Activated CD8-positive, alpha-beta memory T cell treated with anti-CD3 and anti-CD28 coated beads for 36 hours (primary cell): ENCODE measurements around the gene APOC3. TPM values are rescaled to one million over a fixed set of nuclear protein-coding genes. Genes with fewer than 3 reads are reported as not detected.

ENCODE experiments used
- CTCF ChIA-PET: fragments of 350-600 bp; sonication (Branson Sonifier 250); formaldehyde crosslinking; loops from one replicate; lab custom pipeline; 2021; ENCODE audit warnings: antibody characterized with exemption; lab: Charles Lee
- POLR2A ChIA-PET: fragments of 350-600 bp; sonication (Branson Sonifier 250); formaldehyde crosslinking; loops from one replicate; lab custom pipeline; 2021; ENCODE audit warnings: antibody characterized with exemption; lab: Charles Lee
- total RNA-seq, 2 experiments: library from RNA; stranded (reverse); gene quantifications; one replicate each; pipeline ENCODE4 v1.2.3, GENCODE V29; 2021

Gene APOC3
- total RNA-seq, 2 experiments from 2014 or later = not detected

DNA sequence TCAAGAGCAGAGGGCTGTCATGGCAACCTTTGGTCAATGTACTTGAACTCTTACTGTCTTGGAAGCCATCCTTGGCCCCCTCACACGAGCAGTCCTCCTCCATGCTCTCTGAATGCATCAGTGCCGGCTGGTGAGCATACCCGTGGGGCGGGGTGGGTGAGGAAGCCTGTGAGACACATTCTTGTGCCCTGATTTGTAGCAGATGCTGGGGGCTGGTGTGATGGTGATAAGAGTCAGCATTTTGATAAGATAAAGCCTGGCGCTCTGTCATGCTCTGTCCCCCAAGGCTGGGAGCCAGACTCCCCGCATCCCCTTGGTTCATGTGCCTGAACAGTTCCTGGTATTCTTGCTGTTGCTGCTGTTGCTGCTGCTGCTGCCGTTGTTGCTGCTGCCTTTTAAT is 28.2 kb downstream of the APOC3 start:
- ChIA-PET CTCF (no interaction called here), POLR2A (no interaction called here)

DNA sequence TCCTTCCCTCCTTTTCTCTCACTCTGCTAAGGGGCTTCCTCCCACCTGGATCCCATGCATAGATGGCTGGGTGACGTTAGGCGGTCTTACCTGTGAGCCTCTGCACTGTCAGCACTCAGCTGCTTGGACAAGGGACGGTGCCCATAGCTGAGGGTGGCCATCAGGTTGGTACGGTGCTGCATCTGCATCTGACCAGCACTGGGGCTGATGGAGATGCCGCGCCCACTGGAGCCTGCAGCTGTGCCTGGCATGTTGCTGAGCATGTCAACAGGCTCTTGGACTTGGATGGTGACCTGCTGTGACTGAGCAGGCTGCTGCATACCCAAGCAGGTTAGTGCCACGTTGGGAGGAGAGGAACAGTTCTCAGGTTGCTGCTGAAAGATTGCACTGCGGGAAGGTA is 29.5 kb downstream of the APOC3 start:
- ChIA-PET POLR2A (no interaction called here), CTCF (interaction anchor here (1.4 kb wide), 1 partner anchor 68 kb away, joined by 5 read pairs; the partner anchor contains the start of gene APOA5)

DNA sequence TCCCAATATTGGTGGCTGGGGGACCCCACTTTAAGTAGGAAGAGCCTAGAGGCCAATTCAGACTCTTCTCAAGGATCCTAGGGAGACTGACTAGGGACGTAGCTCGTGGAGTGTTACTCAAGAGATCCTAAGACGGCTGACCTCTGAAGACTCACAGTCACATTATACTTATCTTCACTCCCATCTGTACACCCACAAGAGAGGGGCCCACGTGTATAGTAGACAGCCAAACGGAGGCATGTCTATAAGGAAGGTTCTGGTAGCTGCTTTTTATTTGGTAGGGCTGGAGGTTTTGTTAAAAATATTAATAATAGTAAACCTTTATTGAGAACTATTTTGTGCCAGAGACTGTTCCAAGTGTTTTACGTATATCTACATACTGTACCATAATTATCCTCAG is 30.6 kb downstream of the APOC3 start:
- ChIA-PET POLR2A (no interaction called here), CTCF (no interaction called here)

DNA sequence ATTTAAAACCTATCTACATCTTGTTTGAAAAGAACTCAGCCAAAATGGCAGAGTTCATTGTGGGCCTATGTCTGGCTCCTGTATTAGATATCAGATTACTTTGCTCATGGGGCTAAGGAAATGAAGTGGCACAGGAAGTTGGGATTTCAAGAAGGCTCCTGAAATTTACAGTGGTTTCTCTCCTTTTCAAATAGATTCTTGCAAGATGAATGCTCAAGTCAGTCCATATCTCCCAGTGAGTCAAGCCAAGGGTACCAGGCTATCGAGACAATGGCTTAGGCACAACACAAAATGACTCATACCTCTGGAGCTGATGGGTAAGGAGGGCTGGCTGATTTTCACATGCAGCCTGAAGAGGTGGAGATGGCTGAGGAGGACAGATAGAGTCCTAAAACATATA is 31.8 kb downstream of the APOC3 start:
- ChIA-PET CTCF (no interaction called here), POLR2A (no interaction called here)

DNA sequence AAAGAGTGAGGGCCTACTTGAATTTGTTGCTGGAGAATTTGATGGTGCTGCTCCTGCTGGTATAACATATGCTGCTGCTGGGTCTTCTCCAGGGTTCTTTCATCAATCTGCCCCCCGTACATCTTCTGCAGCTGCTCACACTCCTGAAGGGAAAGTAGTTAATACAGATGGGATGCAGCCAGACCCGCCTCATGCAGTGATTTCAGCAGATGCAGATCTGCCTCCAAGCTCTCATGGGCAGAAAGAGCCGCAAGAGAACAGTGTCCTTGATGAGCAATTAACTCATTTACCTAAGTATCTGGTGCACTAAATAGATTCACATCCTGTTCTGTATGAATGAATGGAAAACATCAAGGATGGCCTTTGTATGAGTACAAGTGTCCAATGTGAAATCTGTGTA is 32.5 kb downstream of the APOC3 start:
- ChIA-PET CTCF (interaction anchor here (0.7 kb wide), 1 partner anchor 237 kb away, joined by 3 read pairs; no protein-coding TSS in a partner anchor), POLR2A (no interaction called here)

DNA sequence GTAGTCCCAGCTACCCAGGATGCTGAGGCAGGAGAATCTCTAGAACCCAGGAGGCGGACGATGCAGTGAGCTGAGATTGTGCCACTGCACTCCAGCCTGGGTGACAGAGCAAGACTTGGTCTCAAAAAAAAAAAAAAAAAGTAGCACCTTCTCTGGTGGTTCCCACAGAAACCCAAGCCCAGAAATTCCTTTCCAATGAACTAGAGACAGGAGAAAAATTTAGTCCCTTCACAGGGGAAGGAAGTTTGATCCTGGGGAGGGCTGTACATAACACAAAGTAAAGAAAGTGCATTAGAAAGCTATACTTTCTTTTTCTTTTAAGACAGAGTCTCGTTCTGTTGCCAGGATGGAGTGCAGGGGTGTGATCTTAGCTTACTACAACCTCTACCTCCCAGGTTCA is 33.2 kb downstream of the APOC3 start:
- POLR2A ChIA-PET = no interaction called here
- CTCF ChIA-PET = interaction anchor here (0.7 to 1.0 kb wide), 2 partner anchors 9 to 236 kb away, joined by 3 to 4 read pairs; no protein-coding TSS in a partner anchor

DNA sequence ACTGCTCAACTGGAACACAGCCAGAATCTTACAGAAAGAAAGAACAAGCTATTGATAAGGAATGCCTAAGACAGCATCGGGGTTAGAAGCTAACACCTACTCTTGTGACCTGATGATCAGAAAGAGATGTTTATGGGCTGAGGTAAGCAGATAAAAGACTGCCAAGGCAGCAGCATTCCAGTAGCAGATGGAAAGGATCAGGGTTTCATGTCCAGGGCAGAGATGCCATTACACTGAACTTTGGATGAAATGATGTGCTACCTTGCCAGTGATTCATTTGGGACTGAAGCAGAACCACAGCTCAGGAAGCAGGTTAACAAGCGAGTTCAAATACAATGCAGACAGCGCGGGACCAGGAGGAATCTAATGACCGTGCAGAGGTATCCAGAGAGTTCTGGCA is 34.8 kb downstream of the APOC3 start:
- ChIA-PET CTCF (interaction anchor here (0.7 kb wide), 1 partner anchor 33 kb away, joined by 6 read pairs; no protein-coding TSS in a partner anchor), POLR2A (no interaction called here)

DNA sequence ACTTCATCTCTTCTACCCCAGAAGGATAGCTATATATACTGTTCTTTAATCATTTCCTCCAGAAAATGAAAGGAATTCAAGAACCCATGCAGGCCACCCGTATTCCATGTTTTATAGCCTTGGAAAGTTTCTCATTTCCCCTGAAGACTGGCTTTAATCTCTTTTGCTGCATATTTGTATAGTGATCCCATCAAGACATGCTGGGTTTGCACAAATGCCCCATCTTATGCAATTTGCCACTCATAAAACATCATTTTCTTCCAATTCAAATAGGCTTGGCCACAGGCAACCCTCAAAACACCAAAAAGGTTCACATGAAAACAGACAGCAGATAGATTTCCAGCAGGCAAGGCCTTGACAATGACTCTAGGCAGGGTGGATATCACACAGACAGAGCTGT is 36.0 kb downstream of the APOC3 start:
- CTCF ChIA-PET = interaction anchor here (0.7 kb wide), 1 partner anchor 30 kb away, joined by 3 read pairs; no protein-coding TSS in a partner anchor

DNA sequence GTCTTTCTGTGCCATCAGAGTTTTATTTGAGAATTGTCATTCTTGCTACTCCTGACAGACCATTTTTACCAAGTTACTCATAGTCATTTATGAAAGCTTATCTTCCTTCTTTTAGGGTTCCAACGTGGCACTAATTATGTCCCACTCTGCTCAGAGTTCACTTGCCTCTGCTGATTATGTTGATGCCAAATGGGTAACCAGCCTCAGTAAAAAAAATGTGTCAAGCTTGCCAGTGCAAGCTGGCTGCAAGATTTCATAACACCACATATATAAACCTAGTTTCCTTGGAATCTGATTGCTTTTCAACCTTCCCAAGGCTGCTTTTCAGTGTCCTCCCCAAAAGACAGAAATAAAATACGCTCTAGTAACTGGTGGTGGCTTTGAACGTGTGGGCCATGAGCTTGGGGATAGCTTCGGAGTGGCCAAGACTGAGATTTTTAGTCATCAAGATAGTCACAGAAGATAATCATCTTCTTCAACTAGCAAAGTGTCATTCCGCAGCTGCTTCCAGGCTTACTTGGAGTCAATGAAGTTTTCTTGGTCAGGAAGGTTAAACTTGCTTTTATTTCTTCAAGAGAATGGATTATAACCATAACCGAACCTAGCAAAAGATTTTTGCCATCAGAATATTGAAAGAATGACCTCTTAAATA is 37.2 kb downstream of the APOC3 start:
- ChIA-PET CTCF (no interaction called here), POLR2A (no interaction called here)

More for the DNA sequence above, 36.0 kb downstream of the APOC3 start:
- POLR2A ChIA-PET = no interaction called here

DNA sequence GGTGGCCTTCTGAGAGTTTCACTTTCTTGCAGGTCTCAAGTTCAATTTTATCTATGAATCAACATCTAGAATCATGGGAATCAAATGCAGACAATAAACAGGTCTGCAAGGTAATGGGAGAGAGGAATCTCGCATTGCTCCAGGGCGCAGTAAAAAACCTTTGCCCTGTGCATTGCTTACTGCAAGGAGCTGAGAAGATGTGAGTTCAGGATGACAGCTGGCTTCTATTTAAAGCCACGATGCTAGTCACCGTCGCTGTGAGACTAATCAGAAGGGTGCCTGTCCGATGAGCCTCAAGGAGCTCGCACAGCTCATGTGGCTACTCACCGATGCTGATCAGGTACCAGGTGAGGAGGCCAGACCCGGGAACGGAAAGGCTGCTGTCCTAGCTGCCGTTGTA is 37.9 kb downstream of the APOC3 start:
- CTCF ChIA-PET = interaction anchor here (0.8 kb wide), 1 partner anchor 12 kb away, joined by 4 read pairs; no protein-coding TSS in a partner anchor
- POLR2A ChIA-PET = interaction anchor here (0.6 kb wide), 1 partner anchor 276 kb away, joined by 3 read pairs; the partner anchor contains the start of gene PAFAH1B2

DNA sequence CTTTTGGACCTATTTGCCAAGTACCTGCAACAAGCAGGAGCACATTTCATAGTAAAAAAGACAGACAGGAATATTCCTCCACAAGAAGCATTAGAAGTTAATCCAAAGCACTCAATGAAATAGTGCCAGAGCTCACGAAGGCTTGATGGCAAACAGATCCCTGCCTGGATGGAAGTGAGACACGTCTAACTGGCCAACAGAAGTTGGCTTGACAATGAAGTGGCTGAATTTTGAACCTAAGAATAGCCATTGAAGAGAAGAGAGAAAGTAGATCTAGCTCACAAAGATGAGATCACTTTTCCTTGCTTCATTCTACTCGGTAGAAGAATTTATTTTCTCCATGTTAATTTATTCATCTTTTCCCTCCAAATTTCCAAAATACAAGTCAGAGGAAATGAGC is 38.4 kb downstream of the APOC3 start:
- POLR2A ChIA-PET = interaction anchor here (0.6 kb wide), 1 partner anchor 276 kb away, joined by 3 read pairs; the partner anchor contains the start of gene PAFAH1B2
- CTCF ChIA-PET = interaction anchor here (0.8 kb wide), 1 partner anchor 11 kb away, joined by 4 read pairs; no protein-coding TSS in a partner anchor

DNA sequence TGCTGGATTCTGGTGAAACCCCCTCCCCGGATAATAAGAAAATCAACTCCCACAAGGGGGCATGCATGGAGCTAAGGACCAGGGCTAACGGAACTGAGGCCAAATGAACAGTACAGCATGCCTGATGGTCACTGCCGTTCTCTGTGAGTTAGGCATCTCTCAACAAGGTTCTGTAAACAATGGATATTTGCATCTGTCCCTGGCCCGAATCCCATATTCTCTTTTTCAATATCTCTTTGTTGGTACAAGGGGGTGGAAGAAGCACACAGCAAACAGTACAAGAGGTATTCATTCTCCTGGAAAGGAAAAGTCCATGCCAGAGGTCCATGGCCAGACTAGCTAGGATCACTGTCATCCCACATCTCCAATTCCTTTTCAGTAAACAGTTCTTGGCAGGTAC is 39.9 kb downstream of the APOC3 start:
- ChIA-PET CTCF (no interaction called here), POLR2A (no interaction called here)

DNA sequence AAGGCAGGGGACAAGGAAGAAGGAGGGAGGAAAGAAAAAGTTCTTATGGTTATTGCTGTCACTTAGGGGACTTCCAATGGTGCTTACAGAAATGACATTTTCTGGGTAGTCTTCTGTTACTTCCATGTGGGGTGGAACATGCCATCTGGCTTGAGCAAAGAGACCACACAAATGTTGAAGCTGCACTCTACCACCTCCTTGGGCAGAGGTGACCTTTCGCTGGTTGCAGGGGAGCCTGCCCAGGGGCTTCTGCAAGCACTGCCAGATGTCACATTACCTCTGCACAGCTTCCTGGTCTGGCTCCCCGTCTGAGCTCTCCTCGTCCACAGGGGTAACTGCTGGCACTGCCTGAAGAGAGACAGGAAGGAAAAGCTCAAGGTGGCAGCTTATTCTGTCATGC is 40.3 kb downstream of the APOC3 start:
- POLR2A ChIA-PET = no interaction called here

DNA sequence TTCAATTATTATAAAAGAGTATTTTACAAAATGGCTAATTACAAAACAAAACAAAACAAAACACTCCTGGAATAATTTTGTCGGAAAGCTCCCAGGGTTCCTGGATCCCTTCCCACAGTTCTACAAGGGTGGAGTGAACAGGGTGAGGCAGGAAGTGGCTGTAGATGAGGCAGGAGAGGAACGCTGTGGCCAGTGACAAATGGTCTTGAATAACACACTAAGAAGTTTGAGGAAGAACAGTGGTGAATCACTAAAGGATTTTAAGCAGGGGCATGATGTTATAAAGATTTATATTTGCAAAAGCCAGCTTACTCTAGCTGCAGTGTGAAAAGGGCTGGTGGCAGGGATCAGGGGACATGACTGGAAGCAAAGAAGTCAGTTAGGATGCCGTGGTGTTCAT is 41.5 kb downstream of the APOC3 start:
- ChIA-PET CTCF (no interaction called here), POLR2A (interaction anchor here (0.8 kb wide), 1 partner anchor 202 kb away, joined by 3 read pairs; no protein-coding TSS in a partner anchor)

More for the DNA sequence above, 40.3 kb downstream of the APOC3 start:
- CTCF ChIA-PET = no interaction called here

DNA sequence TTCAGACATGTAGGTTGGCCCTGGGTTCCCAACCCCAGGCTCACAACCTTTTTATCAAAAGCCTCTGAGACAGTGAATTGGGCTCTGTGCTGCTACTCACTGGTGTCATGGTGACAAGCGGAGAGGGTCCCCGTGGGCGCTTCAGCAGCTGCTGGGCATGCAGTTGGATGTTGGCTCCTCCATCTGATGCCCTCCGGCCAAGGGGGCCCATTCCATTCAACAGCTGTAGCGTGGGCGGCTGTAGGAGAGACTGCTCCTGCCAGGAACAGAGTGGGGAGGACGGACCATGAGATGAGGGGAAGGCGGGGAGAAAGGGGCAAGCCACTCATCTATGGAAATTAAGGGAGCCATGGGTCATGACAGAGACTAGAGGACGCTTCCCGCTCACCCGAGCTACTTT is 43.7 kb downstream of the APOC3 start:
- ChIA-PET POLR2A (interaction anchor here (0.6 kb wide), 1 partner anchor 98 kb away, joined by 4 read pairs; no protein-coding TSS in a partner anchor), CTCF (no interaction called here)

DNA sequence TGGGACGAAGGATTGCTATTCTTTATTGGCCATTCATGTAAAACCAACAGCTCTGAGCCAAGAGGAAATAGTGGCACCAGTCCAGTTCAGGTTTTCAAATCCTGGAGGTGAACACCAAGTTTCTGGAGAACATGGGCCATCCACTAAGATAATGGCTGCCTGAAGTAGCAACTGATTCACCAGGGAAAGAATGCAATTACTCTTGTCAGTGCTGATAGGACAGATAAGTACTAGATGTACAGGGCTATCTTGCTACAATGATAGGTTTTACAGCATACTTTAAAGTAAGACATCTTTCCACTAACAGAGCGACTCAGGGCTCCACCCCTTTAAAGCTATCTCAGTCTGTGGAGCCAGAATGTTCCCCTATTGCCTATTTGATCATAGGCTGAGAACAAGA is 44.5 kb downstream of the APOC3 start:
- POLR2A ChIA-PET = no interaction called here
- CTCF ChIA-PET = interaction anchor here (0.8 kb wide), 1 partner anchor 232 kb away, joined by 4 read pairs; no protein-coding TSS in a partner anchor

DNA sequence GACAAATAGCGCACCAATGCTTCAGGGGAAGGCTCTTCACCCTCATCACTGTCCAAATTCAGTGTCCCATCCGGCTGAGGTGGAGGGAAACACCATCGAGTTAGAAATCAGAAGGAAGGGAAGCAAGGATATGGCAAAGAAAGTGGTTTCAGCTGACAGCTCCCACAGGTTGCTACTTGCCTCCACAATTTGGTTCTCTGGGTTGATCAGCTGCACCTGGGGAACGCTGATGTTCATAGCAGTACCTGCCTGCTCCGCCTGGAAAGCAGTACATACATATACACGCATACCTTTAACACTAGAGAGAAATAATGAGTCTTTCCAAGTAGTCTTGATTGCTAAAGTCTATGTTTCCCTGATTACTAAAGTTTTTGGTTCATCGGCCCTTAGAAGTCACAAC is 45.5 kb downstream of the APOC3 start:
- POLR2A ChIA-PET = no interaction called here
- CTCF ChIA-PET = interaction anchor here (0.8 kb wide), 1 partner anchor 231 kb away, joined by 4 read pairs; no protein-coding TSS in a partner anchor

DNA sequence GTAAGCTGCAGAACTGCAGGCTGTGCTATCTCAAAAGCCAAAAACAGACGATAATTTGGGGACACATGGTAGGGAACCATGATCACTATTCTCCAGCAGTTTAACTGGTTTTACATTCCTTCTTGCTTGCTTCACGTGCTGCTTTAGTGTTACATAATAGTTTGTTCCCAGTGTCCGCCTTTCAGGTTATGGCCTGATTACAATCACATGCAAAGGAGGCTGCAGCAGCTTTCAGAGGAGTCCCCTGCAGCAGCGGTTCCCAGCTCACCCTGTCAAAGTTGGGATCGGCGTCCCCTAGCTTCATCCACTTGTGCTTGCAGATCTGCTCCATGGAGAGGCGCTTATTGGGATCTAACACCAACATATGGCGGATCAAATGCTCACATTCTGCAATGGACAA is 46.9 kb downstream of the APOC3 start:
- ChIA-PET CTCF (no interaction called here), POLR2A (no interaction called here)

DNA sequence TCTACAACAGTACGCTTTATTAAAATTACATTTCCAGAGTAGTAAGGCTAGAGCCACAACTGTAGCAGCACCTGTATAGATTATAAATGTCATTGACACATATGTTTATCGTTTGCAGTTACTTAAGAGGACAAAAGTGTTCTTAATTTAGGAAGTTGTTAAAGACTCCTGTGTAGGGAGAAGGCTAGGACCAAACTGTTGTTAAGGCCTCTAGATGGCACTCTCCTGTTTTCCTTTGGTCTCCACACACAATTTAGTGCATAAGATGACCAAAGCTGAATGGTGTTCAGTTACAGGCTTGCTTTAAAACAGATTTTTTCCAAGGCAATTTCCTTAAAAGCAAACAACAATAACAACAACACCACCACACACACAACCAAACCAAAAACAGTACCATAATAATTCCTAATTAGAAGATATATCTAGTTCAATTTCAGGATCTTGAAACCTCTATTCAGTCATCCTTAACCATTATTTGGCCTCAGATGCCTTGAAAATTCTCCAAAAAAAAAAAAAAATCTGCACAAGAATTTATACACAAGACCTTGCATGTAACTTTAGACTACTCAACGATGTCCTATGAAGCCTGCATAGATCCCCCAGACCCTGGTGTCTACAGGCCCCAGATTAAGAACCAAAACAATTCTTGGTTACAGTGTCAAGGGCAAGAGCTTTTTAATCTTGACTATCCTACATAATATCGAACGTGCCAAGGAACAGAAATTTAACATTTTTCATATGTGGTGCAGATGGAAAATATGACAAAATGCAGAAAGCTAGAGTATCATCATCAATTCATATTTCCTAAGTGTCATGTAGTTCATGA is 50.3 kb downstream of the APOC3 start:
- ChIA-PET CTCF (interaction anchor here (0.6 to 2.4 kb wide), 11 partner anchors 8 to 226 kb away, joined by 3 to 13 read pairs (median 4); no protein-coding TSS in a partner anchor), POLR2A (interaction anchor here (0.5 to 0.6 kb wide), 3 partner anchors 77 to 142 kb away, joined by 3 read pairs; no protein-coding TSS in a partner anchor)

DNA sequence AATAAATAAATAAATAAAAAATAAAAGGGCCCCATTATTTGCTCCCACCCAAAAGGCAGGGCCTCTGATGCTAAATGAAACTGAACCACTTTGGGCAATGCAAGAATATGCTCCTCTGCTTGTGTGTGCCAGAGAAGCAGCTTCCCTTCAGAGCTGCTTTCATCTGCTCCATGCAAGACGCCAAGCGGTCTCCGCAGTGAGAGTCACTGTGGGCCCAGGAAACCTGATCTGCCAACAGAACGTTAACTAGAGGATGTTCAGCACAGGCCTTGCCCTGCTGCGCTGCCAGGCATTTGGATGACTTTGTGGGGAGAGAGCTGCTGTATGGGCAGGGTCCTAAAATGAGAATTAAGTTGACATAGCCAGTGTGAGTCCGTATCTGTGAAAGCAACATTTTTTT is 51.4 kb downstream of the APOC3 start:
- ChIA-PET POLR2A (no interaction called here), CTCF (interaction anchor here (1.6 to 2.4 kb wide), 2 partner anchors 14 to 225 kb away, joined by 3 to 12 read pairs; no protein-coding TSS in a partner anchor)
